ENCODE measurements around the gene LCE1C. TPM values are rescaled to one million over a fixed set of nuclear protein-coding genes. Genes with fewer than 3 reads are reported as not detected.

Gene LCE1C
- total RNA-seq, 1 donor from 2014 or later, result not detected

GRCh38 chr1:152756872-152757271 lies 49.6 kb downstream of the LCE1C start:
- no peak overlapping the region for H3K27ac Mint-ChIP-seq
- DNase-seq (ENCODE audit: low spot score, unreplicated experiment), result no peak
- no peaks in the 10 kb centered on the region for H3K4me1 Mint-ChIP-seq (ENCODE audit: low read depth)
- H3K4me3 Mint-ChIP-seq (ENCODE audit: low read depth), result no peak overlapping the region
- TF ChIP-seq CTCF (IDR thresholded peaks at IDR 0.05; ENCODE audit: unreplicated experiment), result no peak
- no peaks in the 10 kb centered on the region for H3K27me3 Mint-ChIP-seq
- H3K9me3 Mint-ChIP-seq (ENCODE audit: low read depth), result peaks cover 73% of the 10 kb centered on the region
- H3K36me3 Mint-ChIP-seq (ENCODE audit: insufficient read depth), result peaks cover 2% of the 10 kb centered on the region

Other genes starting within 250 kb of the LCE1C start
- gene LCE3E, start 239.9 kb downstream of the LCE1C start, total RNA-seq, result not detected in 2 replicates
- gene LCE3D, start 226.1 kb downstream of the LCE1C start, total RNA-seq, result not detected in 2 replicates
- gene LCE3C, start 206.4 kb downstream of the LCE1C start, total RNA-seq, result not detected in 2 replicates
- not detected in 2 replicates for gene LCE3B, start 192.8 kb downstream of the LCE1C start, total RNA-seq
- not detected in 2 replicates for gene LCE3A, start 183.5 kb downstream of the LCE1C start, total RNA-seq
- gene LCE2D, start 143.3 kb downstream of the LCE1C start, total RNA-seq, result not detected in 2 replicates
- gene LCE2C, start 131.4 kb downstream of the LCE1C start, total RNA-seq, result not detected in 2 replicates
- gene LCE2B, start 120.5 kb downstream of the LCE1C start, total RNA-seq, result not detected in 2 replicates
- not detected in 2 replicates for gene LCE2A, start 108.3 kb downstream of the LCE1C start, total RNA-seq
- gene LCE4A, start 98.5 kb downstream of the LCE1C start, total RNA-seq, result not detected in 2 replicates
- not detected in 2 replicates for gene KPRP, start 48.6 kb downstream of the LCE1C start, total RNA-seq
- gene LCE1F, start 31.5 kb downstream of the LCE1C start, total RNA-seq, result not detected in 2 replicates
- not detected in 2 replicates for gene LCE1E, start 20.4 kb downstream of the LCE1C start, total RNA-seq
- gene LCE1D, start 9.9 kb downstream of the LCE1C start, total RNA-seq, result not detected in 2 replicates
- gene LCE1B, start 5.3 kb upstream of the LCE1C start, total RNA-seq, result not detected in 2 replicates
- gene LCE1A, start 20.8 kb upstream of the LCE1C start, total RNA-seq, result not detected in 2 replicates
- gene LCE6A, start 36.2 kb upstream of the LCE1C start, total RNA-seq, result not detected in 2 replicates
- not detected in 2 replicates for gene LCE7A, start 53.3 kb upstream of the LCE1C start, total RNA-seq
- not detected in 2 replicates for gene SMCP, start 71.7 kb upstream of the LCE1C start, total RNA-seq
- gene IVL, start 101.9 kb upstream of the LCE1C start, total RNA-seq, result not detected in 2 replicates
- gene SPRR5, start 140.6 kb upstream of the LCE1C start, total RNA-seq, result not detected in 2 replicates
- gene SPRR4, start 164.0 kb upstream of the LCE1C start, total RNA-seq, result not detected in 2 replicates
- gene SPRR1A, start 177.4 kb upstream of the LCE1C start, total RNA-seq, result not detected in 2 replicates
- gene SPRR3, start 195.1 kb upstream of the LCE1C start, total RNA-seq, result not detected in 2 replicates
- gene SPRR1B, start 224.6 kb upstream of the LCE1C start, total RNA-seq, result not detected in 2 replicates
- gene SPRR2D, start 234.5 kb upstream of the LCE1C start, total RNA-seq, result not detected in 2 replicates

Data from progenitor cell of endocrine pancreas (in vitro differentiated cells).